ENCODE measurements around the gene LGALS3BP. TPM values are rescaled to one million over a fixed set of nuclear protein-coding genes. Genes with fewer than 3 reads are reported as not detected.
"Not testable (repeated sequence)": the region's sequence is repeated elsewhere in the genome, so short reads cannot be mapped to it uniquely, and the experiment has no call there.

Gene LGALS3BP
- total and polyA plus RNA-seq, 7 experiments from 2014 or later: 44.7 to 267 (median 69.1) TPM

DNA sequence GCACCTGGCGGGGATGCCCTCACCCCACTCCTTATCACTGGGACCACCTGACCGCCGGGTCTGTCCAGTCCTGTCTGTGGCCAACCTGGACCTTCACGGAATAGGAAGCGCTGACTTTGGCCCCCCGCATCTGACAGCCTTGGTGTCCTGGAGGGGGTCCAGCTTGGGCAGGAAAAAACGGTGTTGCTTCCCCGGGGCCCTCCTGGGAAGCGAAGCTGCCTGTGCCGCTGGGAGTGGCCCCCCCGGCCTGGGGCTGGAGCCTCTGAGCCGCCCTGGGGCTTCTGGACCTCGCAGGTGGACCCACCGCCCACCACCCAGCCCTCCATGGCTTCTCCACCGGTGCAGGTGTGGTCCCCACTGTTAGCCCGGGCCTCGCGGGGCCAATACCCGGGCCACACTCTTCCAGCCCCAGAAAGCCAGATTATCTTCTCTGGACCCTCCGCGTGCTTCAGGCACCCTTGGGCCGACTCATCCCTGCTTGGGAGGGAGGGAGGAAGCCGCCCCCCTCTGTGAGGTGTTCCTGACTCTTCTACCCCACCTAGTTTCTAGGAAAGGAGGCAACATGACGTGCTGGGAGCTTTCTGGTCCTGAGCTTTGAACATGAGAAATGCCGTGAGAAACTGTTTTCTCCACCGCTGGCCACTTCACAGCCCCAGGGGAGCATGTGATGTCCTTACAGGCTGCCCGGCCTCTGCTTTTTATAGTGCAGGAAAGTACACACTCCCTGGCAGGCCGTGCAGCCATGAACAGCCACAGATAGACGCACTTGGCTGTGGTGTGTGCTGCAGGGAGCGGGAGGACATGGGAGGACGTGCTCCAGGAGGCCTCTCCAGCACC is 45.4 kb upstream of the LGALS3BP start:
- no peak overlapping the region for H3K27ac ChIP-seq (ENCODE audit: low read depth, low read length)
- Mint-ChIP-seq H3K4me3 (peak overlapping the region; percentile 58 to 91 (median 85)), H3K4me1 (peaks cover 0 to 9% (median 6%) of the 10 kb centered on the region in 7 donors), H3K27ac (peak overlapping the region in 3 of 9 donors; percentile 41 to 80 (median 61)), H3K9me3 (no peaks in the 10 kb centered on the region), H3K36me3 (no peaks in the 10 kb centered on the region), H3K27me3 (peaks cover 0 to 79% (median 20%) of the 10 kb centered on the region in 5 donors)
- no peak overlapping the region for H3K4me3 ChIP-seq (ENCODE audit: low read length)
- POLR2A ChIA-PET: no interaction called here
- H3K27me3 ChIP-seq (ENCODE audit: control insufficient read depth in 2 of 2, insufficient read depth in 2 of 2, low read length in 2 of 2): no peaks in the 10 kb centered on the region
- no peak for DNase-seq
- H3K4me1 ChIP-seq (ENCODE audit: control insufficient read depth in 2 of 2, insufficient read depth in 2 of 2, low read length in 2 of 2): peaks cover 4% of the 10 kb centered on the region in 2 donors
- CTCF ChIA-PET: interaction anchor here (0.6 to 0.7 kb wide), 2 partner anchors 121 to 1502 kb away, joined by 3 to 5 read pairs; no protein-coding TSS in a partner anchor
- no peak for ATAC-seq
- intact Hi-C loops (cut with micrococcal nuclease): no loop called here
- H3K36me3 ChIP-seq (ENCODE audit: control insufficient read depth in 2 of 3, insufficient read depth in 3 of 3, low read length in 3 of 3): no peaks in the 10 kb centered on the region
- H3K9me3 ChIP-seq (ENCODE audit: control insufficient read depth in 2 of 3, low read length in 3 of 3): no peaks in the 10 kb centered on the region

DNA sequence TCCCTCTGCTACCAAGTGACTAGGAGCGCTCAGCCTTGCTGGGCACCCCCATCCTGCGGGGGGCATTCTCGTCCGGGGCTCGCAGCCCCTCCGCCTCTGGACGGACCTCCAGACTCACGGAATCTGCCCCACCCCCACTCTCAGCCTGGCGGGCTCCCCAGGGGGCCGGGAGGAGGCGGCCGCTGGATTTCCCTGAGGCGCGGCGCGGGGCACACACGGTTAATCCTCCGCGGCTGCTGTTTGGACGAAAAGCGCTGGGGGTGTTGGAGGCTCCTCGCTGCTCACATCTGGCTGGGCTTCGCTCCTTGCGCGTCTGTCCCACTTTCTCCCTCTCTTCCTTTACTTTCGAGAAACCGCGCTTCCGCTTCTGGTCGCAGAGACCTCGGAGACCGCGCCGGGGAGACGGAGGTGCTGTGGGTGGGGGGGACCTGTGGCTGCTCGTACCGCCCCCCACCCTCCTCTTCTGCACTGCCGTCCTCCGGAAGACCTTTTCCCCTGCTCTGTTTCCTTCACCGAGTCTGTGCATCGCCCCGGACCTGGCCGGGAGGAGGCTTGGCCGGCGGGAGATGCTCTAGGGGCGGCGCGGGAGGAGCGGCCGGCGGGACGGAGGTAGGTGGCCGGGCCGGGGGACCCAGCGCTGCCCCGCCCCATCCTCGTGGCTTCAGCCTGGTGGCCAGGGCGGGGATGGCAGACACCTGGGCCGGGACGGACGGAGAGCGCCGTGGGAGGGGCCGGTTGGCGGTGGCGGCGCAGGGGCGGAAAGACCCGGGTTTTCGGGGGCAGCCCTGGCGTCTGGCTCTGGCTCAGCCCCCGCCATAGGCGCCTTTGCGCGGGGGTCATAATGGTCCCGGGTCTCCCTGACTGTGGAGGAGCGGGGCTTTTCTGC is 44.4 kb upstream of the LGALS3BP start, which contains the start of gene C1QTNF1:
Gene C1QTNF1 (plus strand): TSS at position 284 of the 886 bp plus-strand sequence. CDS start 19,800 bp downstream, outside the sequence.
- DNase-seq (peak in 7 of 9 donors; percentile 21 to 49 (median 25)), ATAC-seq (peak; percentile 76)
- peaks cover 1 to 79% (median 20%) of the 10 kb centered on the region in 5 donors for H3K27me3 Mint-ChIP-seq
- peaks cover 4% of the 10 kb centered on the region in 2 donors for H3K4me1 ChIP-seq (ENCODE audit: control insufficient read depth in 2 of 2, insufficient read depth in 2 of 2, low read length in 2 of 2)
- no peaks in the 10 kb centered on the region for H3K36me3 ChIP-seq (ENCODE audit: control insufficient read depth in 2 of 3, insufficient read depth in 3 of 3, low read length in 3 of 3)
- intact Hi-C loops (cut with micrococcal nuclease): no loop called here
- no peaks in the 10 kb centered on the region for H3K36me3 Mint-ChIP-seq
- H3K4me1 Mint-ChIP-seq: peaks cover 0 to 9% (median 6%) of the 10 kb centered on the region in 7 donors
- H3K9me3 Mint-ChIP-seq: no peaks in the 10 kb centered on the region
- H3K9me3 ChIP-seq (ENCODE audit: control insufficient read depth in 2 of 3, low read length in 3 of 3): no peaks in the 10 kb centered on the region
- CTCF ChIA-PET: no interaction called here
- H3K27ac ChIP-seq (ENCODE audit: low read depth, low read length): no peak within 1 kb of the TSS
- H3K4me3 Mint-ChIP-seq: peak within 1 kb of the TSS; percentile 83 to 91 (median 88)
- no peaks in the 10 kb centered on the region for H3K27me3 ChIP-seq (ENCODE audit: control insufficient read depth in 2 of 2, insufficient read depth in 2 of 2, low read length in 2 of 2)
- POLR2A ChIA-PET: no interaction called here
- peak within 1 kb of the TSS in 2 of 9 donors; percentile 61 to 76 for H3K27ac Mint-ChIP-seq
- H3K4me3 ChIP-seq (ENCODE audit: low read length): peak within 1 kb of the TSS; percentile 64

DNA sequence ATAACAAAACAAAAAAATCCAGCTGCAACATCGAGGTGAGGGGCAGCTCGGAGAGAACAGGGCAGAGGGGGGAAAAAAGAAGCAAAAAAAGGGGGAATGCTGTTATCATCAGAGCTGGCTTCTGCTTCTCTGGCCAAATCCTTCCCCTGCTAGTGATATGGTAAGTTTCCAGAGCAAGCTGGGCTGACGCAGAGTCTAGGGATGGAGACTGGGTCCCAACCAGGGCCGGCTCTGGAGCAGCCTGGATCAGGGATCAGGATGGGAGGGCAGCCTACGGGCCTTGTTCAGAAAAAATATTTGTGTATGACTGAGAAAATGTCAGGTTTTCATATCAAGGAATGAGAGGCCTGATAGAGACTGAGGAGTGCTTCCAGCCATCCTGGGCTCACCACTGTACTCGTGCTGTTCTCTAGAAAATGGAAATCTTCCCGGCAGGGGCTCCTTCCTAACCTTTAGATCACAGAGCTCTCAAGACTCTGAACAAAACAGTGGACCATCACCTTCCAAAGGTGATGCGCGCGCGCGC is 43.5 kb upstream of the LGALS3BP start:
- no peaks in the 10 kb centered on the region for H3K9me3 ChIP-seq (ENCODE audit: control insufficient read depth in 2 of 3, low read length in 3 of 3)
- ATAC-seq (no peak), DNase-seq (no peak)
- peak overlapping the region; percentile 54 to 91 (median 83) for H3K4me3 Mint-ChIP-seq
- H3K4me1 ChIP-seq (ENCODE audit: control insufficient read depth in 2 of 2, insufficient read depth in 2 of 2, low read length in 2 of 2): peaks cover 4% of the 10 kb centered on the region in 2 donors
- no peaks in the 10 kb centered on the region for H3K27me3 ChIP-seq (ENCODE audit: control insufficient read depth in 2 of 2, insufficient read depth in 2 of 2, low read length in 2 of 2)
- POLR2A ChIA-PET: no interaction called here
- intact Hi-C loops (cut with micrococcal nuclease): no loop called here
- H3K27ac Mint-ChIP-seq: peak overlapping the region in 1 of 9 donors; percentile 72
- H3K27me3 Mint-ChIP-seq: peaks cover 9 to 76% (median 24%) of the 10 kb centered on the region in 5 donors
- peaks cover 0 to 9% (median 6%) of the 10 kb centered on the region in 7 donors for H3K4me1 Mint-ChIP-seq
- CTCF ChIA-PET: interaction anchor here (0.6 kb wide), 1 partner anchor 44 kb away, joined by 4 read pairs; no protein-coding TSS in a partner anchor
- H3K36me3 ChIP-seq (ENCODE audit: control insufficient read depth in 2 of 3, insufficient read depth in 3 of 3, low read length in 3 of 3): no peaks in the 10 kb centered on the region
- H3K27ac ChIP-seq (ENCODE audit: low read depth, low read length): no peak overlapping the region
- H3K4me3 ChIP-seq (ENCODE audit: low read length): no peak overlapping the region
- no peaks in the 10 kb centered on the region for H3K36me3 Mint-ChIP-seq
- no peaks in the 10 kb centered on the region for H3K9me3 Mint-ChIP-seq

DNA sequence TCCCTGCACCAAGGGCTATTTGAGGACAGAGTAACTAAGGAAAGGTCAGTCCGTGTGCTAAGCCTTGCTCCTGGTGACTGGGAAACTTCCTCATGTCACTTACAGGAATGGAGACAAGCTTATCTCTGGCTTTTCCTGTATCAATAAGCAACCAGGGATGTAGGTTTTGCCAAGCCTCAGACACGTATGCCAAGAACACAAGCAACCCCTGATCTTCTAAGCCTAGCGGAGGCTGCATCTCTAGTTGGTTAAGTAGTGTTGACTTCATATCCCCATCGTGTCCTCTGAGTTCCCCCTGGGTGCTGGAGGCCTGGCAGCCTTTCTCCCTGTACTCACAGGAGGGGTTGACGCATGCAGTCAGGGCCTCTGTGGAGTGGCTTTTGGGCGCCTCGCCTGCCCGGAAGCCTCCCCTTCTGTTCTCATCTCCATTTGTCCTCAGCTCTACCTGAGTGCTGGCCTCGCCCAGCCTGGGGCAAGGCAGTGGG is 42.8 kb upstream of the LGALS3BP start:
- Mint-ChIP-seq H3K9me3 (no peaks in the 10 kb centered on the region), H3K4me1 (peaks cover 0 to 9% (median 6%) of the 10 kb centered on the region in 7 donors), H3K27me3 (peaks cover 9 to 72% (median 28%) of the 10 kb centered on the region in 5 donors), H3K4me3 (peak overlapping the region in 2 of 10 donors; percentile 87 to 91), H3K27ac (no peak overlapping the region), H3K36me3 (no peaks in the 10 kb centered on the region)
- ChIA-PET POLR2A (no interaction called here), CTCF (interaction anchor here (1.2 kb wide), 1 partner anchor 369 kb away, joined by 3 read pairs; no protein-coding TSS in a partner anchor)
- intact Hi-C loops (cut with micrococcal nuclease): no loop called here
- H3K4me3 ChIP-seq (ENCODE audit: low read length): no peak overlapping the region
- H3K27me3 ChIP-seq (ENCODE audit: control insufficient read depth in 2 of 2, insufficient read depth in 2 of 2, low read length in 2 of 2): no peaks in the 10 kb centered on the region
- H3K36me3 ChIP-seq (ENCODE audit: control insufficient read depth in 2 of 3, insufficient read depth in 3 of 3, low read length in 3 of 3): no peaks in the 10 kb centered on the region
- H3K27ac ChIP-seq (ENCODE audit: low read depth, low read length): no peak overlapping the region
- no peak for DNase-seq
- H3K4me1 ChIP-seq (ENCODE audit: control insufficient read depth in 2 of 2, insufficient read depth in 2 of 2, low read length in 2 of 2): peaks cover 4% of the 10 kb centered on the region in 2 donors
- H3K9me3 ChIP-seq (ENCODE audit: control insufficient read depth in 2 of 3, low read length in 3 of 3): no peaks in the 10 kb centered on the region
- ATAC-seq: no peak

DNA sequence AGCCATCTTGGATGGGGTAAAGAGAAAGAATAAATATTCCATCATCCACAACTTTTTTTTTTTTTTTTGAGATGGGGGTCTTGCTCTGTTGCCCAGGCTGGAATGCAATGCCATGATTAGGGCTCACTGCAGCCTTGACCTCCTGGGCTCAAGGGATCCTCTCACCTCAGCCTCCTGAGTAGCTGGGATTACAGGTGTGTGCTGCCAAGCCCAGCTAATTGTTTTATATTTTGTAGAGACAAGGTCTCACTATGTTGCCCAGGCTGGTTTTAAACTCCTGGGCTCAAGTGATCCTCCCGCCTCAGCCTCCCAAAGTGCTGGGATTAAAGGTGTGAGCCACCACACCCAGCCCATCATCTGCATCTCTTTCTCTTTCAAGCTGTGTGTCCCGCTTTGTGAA is 42.2 kb upstream of the LGALS3BP start:
- not testable (repeated sequence) for H3K4me3 ChIP-seq (ENCODE audit: low read length)
- CTCF ChIA-PET: interaction anchor here (1.2 kb wide), 1 partner anchor 370 kb away, joined by 3 read pairs; no protein-coding TSS in a partner anchor

More for the DNA sequence above, 42.2 kb upstream of the LGALS3BP start:
- H3K4me1 ChIP-seq (ENCODE audit: control insufficient read depth in 2 of 2, insufficient read depth in 2 of 2, low read length in 2 of 2); H3K36me3 ChIP-seq (ENCODE audit: control insufficient read depth in 2 of 3, insufficient read depth in 3 of 3, low read length in 3 of 3); H3K9me3 ChIP-seq (ENCODE audit: control insufficient read depth in 2 of 3, low read length in 3 of 3); ATAC-seq; intact Hi-C loops (cut with micrococcal nuclease); DNase-seq; H3K27ac ChIP-seq (ENCODE audit: low read depth, low read length); H3K27ac Mint-ChIP-seq; POLR2A ChIA-PET; H3K36me3 Mint-ChIP-seq; H3K4me3 Mint-ChIP-seq; H3K9me3 Mint-ChIP-seq; H3K27me3 ChIP-seq (ENCODE audit: control insufficient read depth in 2 of 2, insufficient read depth in 2 of 2, low read length in 2 of 2); H3K4me1 Mint-ChIP-seq: not testable (repeated sequence)
- H3K27me3 Mint-ChIP-seq: peaks cover 9 to 72% (median 27%) of the 10 kb centered on the region in 5 donors
